T follicular helper cell (primary cell): ENCODE data around the gene TSHZ3.

Source experiments
- DNase-seq: peaks from one replicate; pipeline ENCODE4 v3.0.0-alpha.2; 2020; ENCODE audit warnings: low read depth

Gene TSHZ3

GRCh38 chr19:31334849-31335624 lies 14.2 kb downstream of the TSHZ3 start:
- DNase-seq: no peak

- no peak for DNase-seq
Observed at GRCh38 chr19:31334101-31334848, 15.0 kb downstream of the TSHZ3 start.

GRCh38 chr19:31332096-31332495 lies 17.1 kb downstream of the TSHZ3 start:
- DNase-seq: no peak

GRCh38 chr19:31331536-31331935 lies 17.7 kb downstream of the TSHZ3 start:
- no peak for DNase-seq

GRCh38 chr19:31330761-31331160 lies 18.5 kb downstream of the TSHZ3 start:
- DNase-seq: no peak

- no peak for DNase-seq
Observed at GRCh38 chr19:31330237-31330636, 19.0 kb downstream of the TSHZ3 start.

GRCh38 chr19:31329819-31330218 lies 19.4 kb downstream of the TSHZ3 start:
- DNase-seq: no peak

GRCh38 chr19:31328238-31328637 lies 21.0 kb downstream of the TSHZ3 start:
- no peak for DNase-seq

- no peak for DNase-seq
Observed at GRCh38 chr19:31326329-31327028, 22.8 kb downstream of the TSHZ3 start.

GRCh38 chr19:31325342-31325741 lies 23.9 kb downstream of the TSHZ3 start:
- no peak for DNase-seq

GRCh38 chr19:31319465-31319864 lies 29.8 kb downstream of the TSHZ3 start:
- DNase-seq: no peak

GRCh38 chr19:31318790-31319425 lies 30.3 kb downstream of the TSHZ3 start:
- no peak for DNase-seq

GRCh38 chr19:31317570-31317969 lies 31.7 kb downstream of the TSHZ3 start:
- no peak for DNase-seq

- no peak for DNase-seq
Observed at GRCh38 chr19:31317093-31317492, 32.1 kb downstream of the TSHZ3 start.

- DNase-seq: no peak
Observed at GRCh38 chr19:31316201-31316951, 32.9 kb downstream of the TSHZ3 start.

- DNase-seq: no peak
Observed at GRCh38 chr19:31315652-31316051, 33.6 kb downstream of the TSHZ3 start.

- DNase-seq: no peak
Observed at GRCh38 chr19:31314849-31315629, 34.2 kb downstream of the TSHZ3 start.

- no peak for DNase-seq
Observed at GRCh38 chr19:31314156-31314555, 35.1 kb downstream of the TSHZ3 start.

GRCh38 chr19:31313291-31314030 lies 35.8 kb downstream of the TSHZ3 start:
- DNase-seq: no peak

GRCh38 chr19:31312677-31313244 lies 36.5 kb downstream of the TSHZ3 start:
- DNase-seq: no peak
